ENCODE data around the gene HLA-F.

The HLA-F gene

DNA sequence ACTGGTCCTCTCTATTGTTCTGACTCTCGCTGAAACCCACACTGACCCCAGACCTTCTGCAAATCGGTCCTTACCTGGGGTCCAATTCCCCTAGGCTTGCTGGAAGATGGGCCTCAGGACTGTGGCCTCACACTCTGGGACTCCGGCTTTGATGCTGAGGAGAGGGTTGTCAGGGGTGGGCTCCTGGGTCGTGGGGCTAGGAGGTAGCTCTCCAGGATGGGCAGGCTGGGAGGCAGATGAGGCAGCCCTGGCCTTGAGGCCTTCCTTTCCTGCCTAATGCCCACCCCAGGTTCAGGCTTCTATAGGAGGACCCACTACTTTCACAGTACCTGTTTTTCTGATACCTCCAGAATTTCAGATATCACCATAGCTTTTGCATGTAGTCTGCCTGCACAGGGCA is 21.4 kb downstream of the HLA-F start:
- no peak for DNase-seq

DNA sequence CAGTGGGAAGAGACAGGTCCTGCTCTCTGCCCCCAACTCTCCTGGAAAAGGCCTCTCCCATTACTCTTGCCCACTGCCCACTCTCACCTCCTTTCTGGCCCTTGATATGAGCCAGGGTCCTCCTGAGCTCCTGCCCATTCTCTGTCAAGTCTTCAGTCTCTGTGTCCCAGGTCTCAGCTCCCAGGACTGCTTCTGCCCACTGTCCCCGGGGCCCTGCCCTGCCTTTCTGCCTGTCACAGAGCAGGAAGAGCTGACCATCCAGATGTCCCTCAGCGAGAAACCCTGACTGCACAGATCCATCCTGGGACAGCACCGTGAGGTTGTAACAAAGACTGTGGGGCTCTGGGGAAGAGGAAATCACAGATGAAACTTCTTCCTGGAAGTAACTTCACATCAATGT is 22.2 kb downstream of the HLA-F start:
- DNase-seq, result no peak

GRCh38 chr6:29745855-29746449 is 22.7 kb downstream of the HLA-F start:
- DNase-seq, result no peak

GRCh38 chr6:29746846-29747687 is 23.8 kb downstream of the HLA-F start:
- no peak for DNase-seq

DNA sequence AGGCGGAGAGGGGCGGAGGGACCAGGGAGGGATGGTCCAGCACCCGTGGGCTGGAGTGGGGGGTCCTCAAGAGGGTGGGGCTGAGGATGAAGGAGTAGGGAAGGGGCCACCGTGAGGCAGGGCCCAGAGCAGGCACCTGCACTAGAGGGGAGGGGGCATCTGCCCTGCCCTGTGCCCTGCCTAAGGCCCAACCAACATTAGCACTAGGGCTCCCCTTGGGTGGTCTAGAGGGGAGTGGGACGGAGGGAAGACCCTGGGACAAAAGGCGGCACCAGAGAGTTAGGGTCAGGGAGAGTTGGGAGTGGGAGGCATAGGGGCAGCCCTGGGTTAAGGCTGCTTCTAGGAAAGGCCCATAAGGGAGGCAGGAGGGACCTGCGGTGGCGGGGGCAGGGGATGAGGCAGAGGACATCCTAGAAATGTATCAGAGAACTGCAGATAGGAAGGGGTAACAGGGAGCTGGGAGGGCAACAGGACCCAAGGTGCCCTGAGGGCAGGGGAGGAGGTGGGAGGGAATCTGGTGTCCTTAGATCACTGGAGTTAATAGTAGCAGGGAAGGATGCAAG is 24.5 kb downstream of the HLA-F start:
- no peak for DNase-seq

DNA sequence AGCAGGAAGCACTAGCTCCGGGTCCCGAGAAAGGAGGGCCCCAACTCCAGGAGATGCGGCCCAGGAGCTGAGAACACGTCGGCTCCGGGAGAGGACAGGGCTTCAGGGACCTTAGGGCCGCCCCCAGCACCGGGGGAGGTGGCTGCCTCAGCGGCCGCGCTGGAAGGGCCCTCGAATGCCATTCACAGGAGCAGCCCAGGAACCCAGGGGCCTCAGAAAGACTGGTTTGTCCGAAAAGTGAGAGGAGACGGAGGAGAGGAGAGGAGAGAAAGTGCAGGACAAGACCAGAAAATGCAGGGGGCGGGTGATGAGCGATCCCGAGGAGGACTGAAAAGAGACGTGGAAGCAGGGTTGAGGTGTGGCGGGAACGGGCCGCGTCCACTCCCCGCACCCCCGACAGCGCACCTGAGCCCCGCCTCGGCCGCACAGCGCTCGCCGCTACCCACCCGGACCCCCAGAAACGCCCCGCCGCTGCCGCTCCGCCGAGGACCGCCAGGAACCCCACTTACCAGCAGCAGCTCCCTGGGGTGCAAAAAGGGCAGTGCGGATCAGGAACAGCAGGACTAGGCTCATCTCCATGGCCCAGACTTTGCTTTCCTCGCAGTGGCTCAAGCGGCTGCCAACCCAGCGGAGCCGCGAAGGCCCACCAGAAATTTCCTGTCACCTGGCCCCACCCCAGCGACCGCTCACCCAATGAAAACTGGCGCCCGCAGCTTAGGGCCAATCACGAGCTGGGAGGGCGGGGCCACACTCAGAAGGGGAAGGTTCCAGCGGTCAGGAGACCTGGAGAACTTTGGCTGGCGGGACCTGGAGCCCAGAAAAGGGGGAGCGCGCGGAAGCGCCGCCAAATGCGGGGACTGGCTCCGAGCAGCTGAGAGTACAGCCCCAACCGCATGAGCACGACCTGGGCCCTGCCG is 25.4 kb downstream of the HLA-F start:
- DNase-seq, result no peak

- DNase-seq, result no peak
Observed at GRCh38 chr6:29749308-29749662, 26.1 kb downstream of the HLA-F start.

DNA sequence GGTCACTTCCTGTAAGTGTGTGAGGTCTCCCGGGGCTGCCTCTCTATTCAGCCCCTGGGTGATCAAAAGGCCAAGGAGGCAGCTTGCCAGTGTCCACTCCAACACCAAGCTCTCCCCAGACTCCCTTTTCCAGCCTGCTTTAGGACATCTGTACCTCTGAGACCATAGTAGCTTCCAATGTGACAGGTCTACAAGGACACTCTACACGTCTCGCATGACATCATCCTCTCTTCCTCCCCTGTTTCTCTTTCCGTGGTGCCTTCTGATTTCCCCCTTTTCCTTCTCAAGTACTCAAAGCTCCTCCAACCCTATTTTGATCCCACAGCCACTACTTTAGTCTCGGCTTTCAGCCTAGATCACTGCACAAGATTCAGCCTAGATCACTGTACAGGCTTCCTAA is 26.4 kb downstream of the HLA-F start:
- DNase-seq, result no peak

DNA sequence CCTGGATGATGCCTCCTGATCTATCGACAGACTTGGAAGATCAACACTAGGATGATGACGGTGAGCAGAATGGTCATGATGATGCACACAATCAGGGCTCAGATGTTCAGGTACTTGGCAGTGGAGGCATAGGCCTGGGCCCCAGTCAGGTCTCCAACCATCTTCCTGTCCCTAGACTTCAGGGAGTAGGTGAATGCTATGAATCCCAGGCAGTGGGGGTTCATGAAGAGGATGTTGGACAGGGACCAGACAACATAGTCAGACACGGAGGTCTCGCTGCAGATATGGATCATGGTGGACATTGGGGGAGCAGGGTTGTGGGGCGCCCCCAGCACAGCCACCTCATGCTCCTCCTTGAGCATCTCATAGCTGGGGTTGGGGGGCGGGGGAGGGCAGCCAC is 27.5 kb downstream of the HLA-F start:
- DNase-seq, result no peak

DNA sequence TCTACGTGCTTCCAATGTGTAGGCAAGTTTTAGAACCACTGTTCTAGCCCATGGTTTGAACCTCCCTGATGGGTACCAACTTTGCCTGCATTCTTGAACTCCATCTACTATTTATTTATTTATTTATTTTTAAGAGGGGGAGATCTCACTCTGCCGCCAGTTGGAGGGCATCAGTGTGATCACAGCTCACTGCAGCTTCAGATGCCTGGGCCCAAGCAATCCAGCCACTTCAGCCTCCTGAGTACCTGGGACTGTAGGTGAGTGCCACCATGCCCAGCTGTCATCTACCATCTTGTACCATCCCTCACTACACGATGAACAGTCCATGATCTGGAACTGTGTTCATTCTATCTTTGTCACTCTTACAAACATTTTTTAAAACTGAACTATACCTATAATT is 28.2 kb downstream of the HLA-F start:
- no peak for DNase-seq

DNA sequence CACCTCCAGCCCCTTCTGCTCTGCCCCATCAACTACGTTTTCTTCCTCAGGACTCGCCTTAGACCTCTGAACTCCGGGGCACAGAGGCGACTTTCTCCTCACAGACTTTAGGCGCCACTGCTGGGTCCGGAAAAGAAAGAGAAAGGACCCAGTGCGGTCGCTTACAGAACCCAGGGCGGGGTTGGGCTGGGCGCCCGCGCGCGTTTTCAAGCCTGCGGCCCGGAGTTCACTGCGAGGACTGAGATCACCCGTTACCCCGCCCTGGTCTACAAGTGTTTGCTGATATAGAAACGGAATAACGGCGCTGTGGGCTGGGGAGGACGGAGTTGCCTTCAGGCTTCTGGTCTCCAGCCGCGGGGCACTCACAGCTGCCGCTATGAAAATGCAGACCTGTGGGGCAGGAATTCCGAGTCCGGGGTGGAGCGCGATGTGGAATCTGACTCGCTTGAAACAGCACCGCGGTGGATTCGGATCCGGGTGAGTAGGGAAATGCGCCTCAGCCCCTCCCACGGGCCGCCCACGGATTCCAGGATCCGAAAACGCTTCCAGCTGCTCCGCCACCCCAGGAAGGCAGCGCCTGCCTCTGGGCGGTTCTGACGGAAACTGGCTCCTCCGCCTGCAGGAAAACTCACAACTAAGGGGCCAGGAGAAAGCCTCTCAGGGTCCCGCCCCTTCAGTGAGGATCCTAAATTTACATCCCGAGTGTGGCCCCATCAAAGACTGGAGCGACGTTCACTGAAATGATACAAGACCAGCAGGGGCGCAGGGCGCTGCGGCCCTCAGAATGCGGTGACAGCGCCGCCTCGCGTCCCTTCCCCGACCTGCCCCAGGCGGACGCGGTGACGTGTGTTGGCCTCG is 29.4 kb downstream of the HLA-F start:
- peak; percentile 79 to 84 for DNase-seq

DNA sequence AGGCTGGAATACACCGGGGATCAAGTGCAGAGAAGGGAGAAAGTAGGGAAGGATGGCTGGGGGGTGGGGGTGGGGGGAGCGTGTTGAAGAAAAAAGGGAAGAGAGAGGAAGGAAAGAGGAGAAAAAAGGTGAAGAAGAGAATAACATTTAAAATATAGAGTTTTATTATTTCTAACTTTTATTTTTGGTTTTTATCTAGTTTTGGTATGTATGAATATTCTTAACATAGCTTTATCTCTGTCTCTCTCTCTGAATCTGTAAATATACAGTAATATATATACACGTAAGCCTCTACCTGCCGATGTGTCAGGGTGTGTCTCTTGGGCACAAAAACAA is 30.0 kb downstream of the HLA-F start:
- no peak for DNase-seq

GRCh38 chr6:29755295-29755871 is 32.1 kb downstream of the HLA-F start:
- DNase-seq, result no peak

- DNase-seq, result no peak
Observed at GRCh38 chr6:29757282-29757681, 34.0 kb downstream of the HLA-F start.

GRCh38 chr6:29757701-29758293 is 34.6 kb downstream of the HLA-F start:
- DNase-seq, result no peak

DNA sequence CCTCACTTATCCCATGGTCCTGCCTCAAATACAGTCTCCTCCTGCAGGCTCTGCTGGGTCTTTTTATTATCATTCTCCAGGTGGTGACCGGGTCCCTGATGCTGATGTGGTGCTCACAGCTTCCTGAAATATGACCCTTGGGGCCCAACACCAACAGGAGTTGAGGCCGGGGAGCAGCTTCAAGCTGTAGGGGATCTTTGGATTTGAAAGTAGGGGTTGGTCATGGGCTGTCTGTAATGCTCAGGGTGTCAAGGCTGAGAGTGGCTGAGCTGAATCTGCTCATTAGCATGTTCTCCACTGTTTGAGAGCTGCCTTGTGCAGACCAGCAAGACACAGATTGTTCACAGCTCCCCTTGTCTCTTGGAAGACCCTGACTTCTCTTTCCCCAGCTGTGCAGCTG is 35.5 kb downstream of the HLA-F start:
- no peak for DNase-seq

GRCh38 chr6:29759457-29759856 is 36.2 kb downstream of the HLA-F start:
- DNase-seq, result peak; percentile 51 to 53

DNA sequence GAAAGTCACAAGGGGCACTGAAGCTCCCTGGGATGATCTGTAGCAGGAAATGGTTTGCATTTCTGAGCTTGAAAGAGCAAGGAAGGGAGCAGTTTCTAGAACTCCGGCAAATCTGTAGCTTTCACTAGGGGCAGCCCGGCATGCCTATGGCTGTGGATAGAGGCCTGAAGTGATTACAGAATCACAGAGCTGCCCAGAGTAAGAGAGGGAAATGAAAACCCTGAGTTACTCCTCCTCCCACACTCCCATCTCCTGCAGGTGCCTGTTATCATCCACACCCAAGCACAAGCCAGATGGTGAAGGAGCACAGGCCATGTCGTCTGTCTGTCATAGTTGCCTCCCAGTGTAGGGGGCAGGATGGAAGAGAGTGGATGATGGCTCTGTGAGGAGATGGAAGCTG is 37.1 kb downstream of the HLA-F start:
- no peak for DNase-seq

DNA sequence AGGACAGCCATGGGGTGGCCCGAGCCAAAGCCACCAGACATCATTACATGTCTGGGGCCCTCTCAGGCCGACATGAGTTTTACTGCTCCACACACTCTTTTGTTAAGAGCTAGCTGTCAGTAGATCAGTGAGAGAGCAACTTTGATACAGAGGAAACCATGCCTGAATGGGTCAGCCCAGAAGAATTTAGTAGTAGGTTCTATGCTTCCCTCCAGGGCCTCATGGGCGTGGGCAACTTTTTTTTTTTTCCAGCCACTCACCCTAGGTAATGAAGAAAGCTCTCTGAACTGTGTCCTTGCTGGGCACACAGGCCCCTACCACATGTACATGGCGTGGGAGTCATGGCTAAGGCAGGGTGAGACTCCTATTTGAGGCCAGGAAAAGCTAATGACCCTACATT is 38.8 kb downstream of the HLA-F start:
- no peak for DNase-seq

DNA sequence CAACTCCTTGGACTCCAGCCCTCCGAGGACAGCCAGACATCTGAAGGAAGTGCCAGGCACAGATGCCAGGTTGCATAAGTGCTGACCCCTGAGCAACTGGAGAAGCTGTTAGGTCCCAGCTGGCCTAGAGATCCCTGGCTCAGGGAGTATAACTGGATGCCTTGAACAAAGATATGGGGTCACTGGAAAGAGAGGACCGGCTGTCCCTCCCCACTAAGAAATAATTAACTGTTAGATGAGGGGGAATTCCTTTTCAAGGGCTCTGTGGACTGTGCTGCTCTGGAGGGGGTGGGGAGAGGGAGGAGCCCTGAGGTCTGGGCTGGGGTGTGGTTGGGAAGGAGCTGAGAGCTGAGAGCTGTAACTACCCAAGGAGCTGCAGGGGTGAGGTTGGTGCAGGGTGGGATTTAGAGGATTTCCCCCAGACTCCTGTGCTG is 39.6 kb downstream of the HLA-F start:
- DNase-seq, result no peak

DNA sequence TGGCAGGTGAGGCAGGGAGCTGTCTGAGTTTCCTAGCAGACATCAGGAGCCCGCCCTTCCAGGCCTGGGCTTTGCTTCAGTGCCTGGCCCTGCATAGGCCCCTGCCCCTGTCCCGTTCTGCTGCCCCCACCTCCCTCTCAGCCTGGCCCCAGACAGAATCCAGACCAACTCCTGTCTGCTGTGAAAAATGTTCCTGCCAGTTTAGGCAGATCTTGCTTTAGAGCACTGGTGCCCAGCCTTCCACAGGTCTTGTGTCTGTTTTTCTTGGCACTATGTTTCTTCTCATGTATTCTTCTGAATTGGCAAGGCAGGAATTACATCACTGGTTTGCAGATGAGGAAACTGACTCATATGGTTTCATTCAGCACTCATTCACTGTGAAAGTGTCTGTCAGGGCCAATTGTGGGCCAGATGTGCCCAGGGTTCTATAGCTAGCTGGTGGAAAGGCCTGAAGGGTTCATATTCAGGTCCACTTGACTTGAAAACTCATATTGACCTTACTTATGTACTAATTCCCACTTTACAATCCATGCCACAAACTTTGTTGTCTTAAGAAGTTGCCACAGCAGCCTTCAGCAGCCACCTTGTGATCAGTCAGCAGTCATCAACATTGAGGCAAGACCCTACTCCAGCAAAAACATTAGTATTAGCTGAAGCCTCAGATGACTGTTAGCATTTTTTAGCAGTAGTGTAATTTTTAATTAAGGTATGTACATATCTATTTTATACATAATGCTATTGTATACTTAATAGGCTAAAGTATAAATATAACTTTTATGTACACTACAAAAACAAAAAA is 40.5 kb downstream of the HLA-F start:
- no peak for DNase-seq
